Gastroesophageal sphincter (tissue), 3 donors: ENCODE results near the gene NCK2.

ENCODE experiments used
- CTCF ChIP-seq, 4 experiments: fragments of 200-600 bp in 2 of 4; fragments of 450-650 bp in 2 of 4; sonication (generic) in 1 of 4; IDR thresholded peaks; one replicate each; pipeline ENCODE4 v1.5.1; 2017 to 2019; ENCODE audit warnings: antibody characterized with exemption in 4 of 4, mild to moderate bottlenecking in 2 of 4, moderate library complexity in 2 of 4
- EP300 ChIP-seq: sonication (generic); formaldehyde crosslinking; IDR thresholded peaks from one replicate; pipeline ENCODE4 v1.6.1; 2017; ENCODE audit warnings: antibody characterized with exemption, mild to moderate bottlenecking
- POLR2A ChIP-seq, 2 donors: fragments of 450-650 bp; IDR thresholded peaks; one replicate each; pipeline ENCODE4 v1.6.1; 2017; ENCODE audit warnings: antibody characterized with exemption in 2 of 2, mild to moderate bottlenecking in 2 of 2, moderate library complexity in 1 of 2
- POLR2AphosphoS5 ChIP-seq: sonication (generic); formaldehyde crosslinking; IDR thresholded peaks from one replicate; pipeline ENCODE4 v1.6.1; 2017; ENCODE audit warnings: antibody characterized with exemption

- TF ChIP-seq CTCF (IDR thresholded peaks at IDR 0.05) = no peak
- TF ChIP-seq EP300 = no peak
- TF ChIP-seq POLR2A (IDR thresholded peaks at IDR 0.05) = no peak
- no peak for TF ChIP-seq POLR2AphosphoS5
Observed at GRCh38 chr2:105760191-105760590, 15.5 kb downstream of the NCK2 start.
